ENCODE data around the gene CHRNA3.

The CHRNA3 gene

DNA sequence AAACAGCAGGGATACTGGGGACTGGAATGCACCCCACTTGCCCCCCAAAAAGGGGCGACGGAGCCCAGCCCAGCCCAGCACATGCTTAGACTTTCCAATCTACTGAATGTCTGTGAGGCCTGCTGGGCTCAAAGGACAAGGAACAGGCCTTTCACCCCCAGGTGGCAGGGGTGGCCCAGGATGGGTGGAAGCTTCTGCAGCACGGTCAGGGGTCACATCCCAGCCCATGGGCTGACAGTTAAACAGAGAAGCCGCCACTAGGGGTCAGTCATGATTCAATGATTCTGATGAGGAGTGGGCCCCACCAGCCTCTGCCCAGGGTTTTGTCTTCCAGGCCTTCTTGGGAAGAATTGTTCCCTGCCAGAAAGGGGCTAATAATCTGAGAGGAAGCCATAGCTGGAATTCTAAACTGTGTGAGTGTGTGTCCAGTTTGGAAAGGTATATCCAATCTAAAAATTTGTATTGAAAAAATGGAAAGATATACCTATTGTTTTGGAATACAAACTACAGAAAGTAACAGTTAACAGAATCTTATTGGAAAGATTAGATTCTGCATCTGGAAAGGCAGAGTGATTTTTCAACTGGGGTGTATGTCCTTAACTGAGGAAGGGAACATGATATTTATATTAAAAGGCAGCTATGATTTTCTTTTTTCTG lies 18.0 kb upstream of the CHRNA3 start:
- CTCF ChIA-PET, result interaction anchor here (0.6 to 4.3 kb wide), 15 partner anchors 8 to 177 kb away, joined by 3 to 30 read pairs (median 3); partner anchors contain the start of gene ADAMTS7
- DNase-seq (ENCODE audit: extremely low spot score), result peak; percentile 70
- POLR2A ChIA-PET, result no interaction called here
- TF ChIP-seq, protein P1, sequence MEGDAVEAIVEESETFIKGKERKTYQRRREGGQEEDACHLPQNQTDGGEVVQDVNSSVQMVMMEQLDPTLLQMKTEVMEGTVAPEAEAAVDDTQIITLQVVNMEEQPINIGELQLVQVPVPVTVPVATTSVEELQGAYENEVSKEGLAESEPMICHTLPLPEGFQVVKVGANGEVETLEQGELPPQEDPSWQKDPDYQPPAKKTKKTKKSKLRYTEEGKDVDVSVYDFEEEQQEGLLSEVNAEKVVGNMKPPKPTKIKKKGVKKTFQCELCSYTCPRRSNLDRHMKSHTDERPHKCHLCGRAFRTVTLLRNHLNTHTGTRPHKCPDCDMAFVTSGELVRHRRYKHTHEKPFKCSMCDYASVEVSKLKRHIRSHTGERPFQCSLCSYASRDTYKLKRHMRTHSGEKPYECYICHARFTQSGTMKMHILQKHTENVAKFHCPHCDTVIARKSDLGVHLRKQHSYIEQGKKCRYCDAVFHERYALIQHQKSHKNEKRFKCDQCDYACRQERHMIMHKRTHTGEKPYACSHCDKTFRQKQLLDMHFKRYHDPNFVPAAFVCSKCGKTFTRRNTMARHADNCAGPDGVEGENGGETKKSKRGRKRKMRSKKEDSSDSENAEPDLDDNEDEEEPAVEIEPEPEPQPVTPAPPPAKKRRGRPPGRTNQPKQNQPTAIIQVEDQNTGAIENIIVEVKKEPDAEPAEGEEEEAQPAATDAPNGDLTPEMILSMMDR (IDR thresholded peaks at IDR 0.05; ENCODE audit: control extremely low read depth, extremely low read depth, low read depth, missing control alignments), result peak; percentile 40

DNA sequence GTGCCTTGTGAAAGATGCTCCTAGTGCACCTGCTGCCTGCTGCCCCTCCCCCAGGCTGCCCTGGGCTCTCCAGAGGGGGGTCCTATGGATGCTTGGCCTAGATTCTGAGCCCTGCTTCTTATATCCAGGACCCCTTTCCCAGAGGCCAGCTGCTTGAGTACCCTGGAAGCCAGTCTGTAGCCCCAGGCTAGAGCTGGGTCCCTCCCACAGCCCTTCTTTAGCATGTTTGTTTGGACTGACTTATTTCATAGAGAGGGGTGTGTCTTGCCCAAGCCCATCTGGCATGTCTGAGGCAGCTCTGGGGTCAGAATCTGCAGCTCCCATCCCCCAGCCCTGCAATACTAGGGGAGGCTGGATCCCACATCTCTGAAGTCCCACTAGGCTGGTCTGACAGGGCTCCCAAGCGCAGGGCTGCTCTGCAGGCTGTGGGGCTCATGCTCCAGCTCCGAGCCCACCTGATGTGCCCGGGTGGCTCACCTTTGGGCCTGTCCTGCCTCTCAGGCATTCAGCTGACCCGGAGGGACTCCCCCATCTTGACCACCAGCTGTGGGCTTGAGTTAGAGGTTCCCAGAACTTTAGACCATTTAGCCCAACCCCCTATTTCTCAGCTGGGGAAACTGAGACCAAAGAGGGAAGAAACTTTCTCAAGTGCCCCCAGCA lies 17.1 kb upstream of the CHRNA3 start:
- CTCF ChIA-PET, result interaction anchor here (0.6 to 4.3 kb wide), 8 partner anchors 9 to 178 kb away, joined by 3 to 30 read pairs (median 4); no protein-coding TSS in a partner anchor
- TF ChIP-seq, protein P1 (IDR thresholded peaks at IDR 0.05; ENCODE audit: control extremely low read depth, extremely low read depth, low read depth, missing control alignments), result no peak
- no peak for DNase-seq (ENCODE audit: extremely low spot score)
- POLR2A ChIA-PET, result no interaction called here

DNA sequence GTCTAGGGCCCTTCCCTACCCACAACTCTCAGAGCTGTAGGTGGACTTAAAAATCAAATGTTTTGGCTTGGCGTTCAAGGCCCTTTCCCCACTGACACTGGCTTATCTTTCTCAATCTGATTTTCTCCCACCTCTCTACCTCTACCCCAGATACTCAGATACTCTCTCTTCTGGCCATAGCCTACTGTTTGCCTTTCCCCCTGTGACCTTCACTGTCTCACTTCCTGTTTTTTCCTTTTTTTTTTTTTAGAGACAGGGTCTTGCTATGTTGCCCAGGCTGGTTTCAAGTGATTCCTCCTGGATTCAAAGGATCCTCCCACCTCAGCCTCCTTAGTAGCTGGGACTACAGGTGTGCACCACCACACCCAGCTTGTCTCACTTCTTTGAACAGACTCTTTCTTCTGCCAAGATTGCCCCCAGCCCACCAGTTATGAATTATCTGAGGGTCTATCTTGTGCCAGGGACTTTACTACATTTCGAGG lies 15.6 kb upstream of the CHRNA3 start:
- no peak for DNase-seq (ENCODE audit: extremely low spot score)
- CTCF ChIA-PET, result interaction anchor here (4.3 kb wide), 1 partner anchor 73 kb away, joined by 30 read pairs; no protein-coding TSS in a partner anchor
- TF ChIP-seq, protein P1 (IDR thresholded peaks at IDR 0.05; ENCODE audit: control extremely low read depth, extremely low read depth, low read depth, missing control alignments), result no peak
- POLR2A ChIA-PET, result no interaction called here

DNA sequence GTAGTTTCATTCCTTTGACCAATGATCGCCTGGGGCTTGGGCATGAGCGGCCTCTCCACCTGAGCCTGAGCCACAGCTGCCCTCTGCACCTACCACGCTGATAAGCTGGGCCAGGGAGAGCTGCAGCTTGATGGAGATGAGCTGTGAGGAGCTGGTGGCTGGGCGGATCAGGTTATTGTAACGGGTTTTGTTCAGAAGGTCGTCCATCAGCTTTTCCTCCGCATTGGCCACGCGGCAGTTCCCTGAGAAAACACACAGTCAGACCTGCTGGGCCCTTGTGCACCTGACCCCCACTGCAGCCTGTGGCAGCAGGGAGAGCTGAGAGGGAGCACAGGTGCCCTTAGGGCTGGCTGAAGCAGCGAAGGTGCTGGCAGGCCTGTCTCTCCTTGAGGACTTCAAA lies 14.6 kb upstream of the CHRNA3 start:
- ChIA-PET POLR2A (no interaction called here), CTCF (interaction anchor here (1.1 kb wide), 2 partner anchors 11 to 75 kb away, joined by 3 to 5 read pairs; no protein-coding TSS in a partner anchor)
- DNase-seq (ENCODE audit: extremely low spot score), result no peak
- TF ChIP-seq, protein P1 (IDR thresholded peaks at IDR 0.05; ENCODE audit: control extremely low read depth, extremely low read depth, low read depth, missing control alignments), result no peak

DNA sequence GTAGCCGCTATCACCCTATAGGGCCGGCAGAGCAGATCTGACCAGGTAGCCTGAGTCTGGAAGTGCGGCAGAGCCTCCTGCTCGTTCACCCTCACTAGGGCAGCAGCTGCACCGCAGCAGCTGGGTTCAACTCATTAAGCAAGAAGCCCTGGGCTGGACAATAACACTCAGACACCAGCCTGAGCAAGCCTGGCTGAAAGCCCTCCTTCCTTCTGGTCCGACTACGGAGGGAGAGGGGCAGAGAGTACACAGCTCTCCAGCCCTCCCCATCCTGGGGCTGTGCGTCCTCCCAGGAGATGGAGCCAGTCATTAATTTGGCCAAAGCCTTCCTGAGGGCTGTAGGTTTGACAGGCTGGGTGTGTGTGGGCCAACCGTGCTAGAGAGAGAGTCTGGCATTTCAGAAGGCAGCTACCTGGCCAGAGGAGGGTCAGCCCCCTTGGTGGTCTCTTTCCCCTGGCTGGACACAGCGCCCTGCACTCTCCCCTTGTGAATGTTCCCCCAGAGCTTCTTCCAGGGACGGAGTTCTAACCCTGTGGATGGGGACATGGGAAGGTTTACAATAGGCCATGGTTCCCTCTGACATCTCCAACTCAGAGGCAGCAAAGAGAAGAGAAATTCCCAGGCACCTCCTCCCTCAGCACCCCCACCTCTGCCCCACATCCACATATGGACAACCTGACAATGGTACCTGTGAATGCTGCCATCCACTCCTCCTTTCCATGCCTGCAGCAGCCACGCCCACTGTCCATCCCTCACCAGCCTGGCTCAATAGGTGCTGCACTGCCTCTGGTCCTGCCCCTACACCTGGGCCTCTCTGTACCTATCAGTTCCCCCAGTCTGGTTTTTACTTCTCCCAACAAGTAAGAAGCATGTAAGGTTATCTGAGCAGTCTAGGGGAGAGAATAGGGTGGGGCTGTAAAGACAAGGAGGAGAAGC lies 13.7 kb upstream of the CHRNA3 start:
- TF ChIP-seq, protein P1 (IDR thresholded peaks at IDR 0.05; ENCODE audit: control extremely low read depth, extremely low read depth, low read depth, missing control alignments), result no peak
- CTCF ChIA-PET, result interaction anchor here (1.1 kb wide), 2 partner anchors 10 to 75 kb away, joined by 3 to 5 read pairs; no protein-coding TSS in a partner anchor
- DNase-seq (ENCODE audit: extremely low spot score), result no peak
- POLR2A ChIA-PET, result no interaction called here

DNA sequence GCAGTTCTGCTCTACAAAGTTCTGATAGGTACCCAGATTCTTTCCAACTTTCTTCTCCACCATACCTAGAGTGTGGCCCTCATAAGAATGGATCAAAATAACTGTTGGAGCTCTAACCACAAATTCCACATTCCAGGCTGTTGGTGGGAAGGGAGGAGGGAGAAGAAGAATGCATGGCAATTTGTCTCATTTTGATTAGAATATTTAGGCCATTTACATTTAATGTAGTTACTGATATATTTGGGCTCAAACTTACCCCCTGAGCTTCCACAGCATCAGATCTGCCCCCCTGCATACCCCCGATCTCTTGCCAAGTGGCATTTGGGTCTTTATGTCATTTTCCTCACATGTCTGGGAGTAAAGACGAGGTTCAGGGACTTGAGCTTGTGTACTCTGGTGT lies 12.6 kb upstream of the CHRNA3 start:
- CTCF ChIA-PET, result interaction anchor here (1.1 kb wide), 1 partner anchor 12 kb away, joined by 3 read pairs; no protein-coding TSS in a partner anchor
- TF ChIP-seq, protein P1 (IDR thresholded peaks at IDR 0.05; ENCODE audit: control extremely low read depth, extremely low read depth, low read depth, missing control alignments), result no peak
- POLR2A ChIA-PET, result no interaction called here
- DNase-seq (ENCODE audit: extremely low spot score), result no peak
